HEK293T (cell line): ENCODE measurements around the gene EML3.

Experiments used
- ARNT ChIP-seq: fragments of 450-650 bp; IDR thresholded peaks from 2 replicates; pipeline ENCODE4 v1.6.1; 2017; ENCODE audit warnings: mild to moderate bottlenecking
- BHLHE40 ChIP-seq: fragments of 450-650 bp; IDR thresholded peaks from 2 replicates; pipeline ENCODE4 v1.6.1; 2016; ENCODE audit warnings: mild to moderate bottlenecking, moderate library complexity, borderline replicate concordance
- CTBP1 ChIP-seq: fragments of 450-650 bp; IDR thresholded peaks from 2 replicates; pipeline ENCODE4 v1.6.1; 2016; ENCODE audit warnings: borderline replicate concordance
- ELF4 ChIP-seq: fragments of 450-650 bp; IDR thresholded peaks from 2 replicates; pipeline ENCODE4 v1.6.1; 2017; ENCODE audit warnings: antibody characterized with exemption
- FOXA1 ChIP-seq: fragments of 450-650 bp; IDR thresholded peaks from 2 replicates; pipeline ENCODE4 v1.6.1; 2016; ENCODE audit warnings: mild to moderate bottlenecking
- FOXK2 ChIP-seq: fragments of 450-650 bp; IDR thresholded peaks from 2 replicates; pipeline ENCODE4 v1.6.1; 2016; ENCODE audit warnings: mild to moderate bottlenecking
- FOXM1 ChIP-seq: fragments of 450-650 bp; IDR thresholded peaks from 2 replicates; pipeline ENCODE4 v1.6.1; 2017; ENCODE audit warnings: mild to moderate bottlenecking, borderline replicate concordance
- HDGF ChIP-seq: fragments of 450-650 bp; IDR thresholded peaks from 2 replicates; pipeline ENCODE4 v1.6.1; 2017; ENCODE audit warnings: antibody characterized with exemption, borderline replicate concordance
- LEF1 ChIP-seq: fragments of 450-650 bp; IDR thresholded peaks from 2 replicates; pipeline ENCODE4 v1.6.1; 2017; ENCODE audit warnings: mild to moderate bottlenecking, borderline replicate concordance
- NFRKB ChIP-seq: fragments of 450-650 bp; IDR thresholded peaks from 2 replicates; pipeline ENCODE4 v1.6.1; 2016; ENCODE audit warnings: mild to moderate bottlenecking, moderate library complexity
- PKNOX1 ChIP-seq: fragments of 450-650 bp; IDR thresholded peaks from 2 replicates; pipeline ENCODE4 v1.6.1; 2016
- SP1 ChIP-seq: fragments of 450-650 bp; IDR thresholded peaks from 2 replicates; pipeline ENCODE4 v1.6.1; 2017
- SUZ12 ChIP-seq: fragments of 450-650 bp; IDR thresholded peaks from 2 replicates; pipeline ENCODE4 v1.6.1; 2016; ENCODE audit warnings: mild to moderate bottlenecking
- TARDBP ChIP-seq: fragments of 450-650 bp; IDR thresholded peaks from 2 replicates; pipeline ENCODE4 v1.6.1; 2016

DNA sequence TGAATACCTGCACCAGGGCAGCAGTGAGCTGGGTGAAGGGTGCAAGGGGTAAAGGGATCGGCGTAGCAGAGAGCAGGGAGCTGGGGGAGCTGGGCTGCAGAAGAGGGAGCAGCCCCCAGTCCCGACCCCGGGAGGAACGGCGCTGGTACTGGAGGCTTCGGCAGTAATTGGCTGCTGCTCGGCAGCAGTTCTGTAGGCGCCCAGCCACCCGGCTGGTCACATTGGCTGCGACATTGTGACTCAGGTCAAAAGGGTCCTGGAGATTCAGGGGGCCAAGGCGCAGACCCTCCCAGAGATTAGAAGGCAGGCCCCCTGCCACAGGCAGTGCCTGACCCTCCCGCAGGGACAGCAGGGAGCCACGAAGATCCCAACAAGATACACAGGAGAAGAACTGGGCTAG lies 36.7 kb downstream of the EML3 start:
- TF ChIP-seq FOXA1 (no peak), PKNOX1 (no peak), TARDBP (no peak), ELF4 (no peak), SP1 (no peak), FOXK2 (no peak), SUZ12 (no peak), NFRKB (no peak), ARNT (no peak), LEF1 (no peak), CTBP1 (no peak), HDGF (no peak), BHLHE40 (no peak), FOXM1 (no peak)
